LNCaP clone FGC (cell line): ENCODE results near the gene MAD1L1.

Experiments
- DNase-seq: peaks from one replicate; pipeline ENCODE4 v3.0.0-alpha.2; 2011; ENCODE audit warnings: low read depth
- H3K4me3 ChIP-seq: 2 replicates; pipeline ENCODE4 v1.5.1; 2011; ENCODE audit warnings: mild to moderate bottlenecking, low read depth, low read length, control low read depth
- CTCF ChIP-seq: IDR thresholded peaks from 2 replicates; pipeline ENCODE4 v1.5.1; 2012; ENCODE audit warnings: mild to moderate bottlenecking; ENCODE audit not compliant: control insufficient read depth, insufficient read depth; ENCODE audit errors: extremely low read depth

Gene MAD1L1

DNA sequence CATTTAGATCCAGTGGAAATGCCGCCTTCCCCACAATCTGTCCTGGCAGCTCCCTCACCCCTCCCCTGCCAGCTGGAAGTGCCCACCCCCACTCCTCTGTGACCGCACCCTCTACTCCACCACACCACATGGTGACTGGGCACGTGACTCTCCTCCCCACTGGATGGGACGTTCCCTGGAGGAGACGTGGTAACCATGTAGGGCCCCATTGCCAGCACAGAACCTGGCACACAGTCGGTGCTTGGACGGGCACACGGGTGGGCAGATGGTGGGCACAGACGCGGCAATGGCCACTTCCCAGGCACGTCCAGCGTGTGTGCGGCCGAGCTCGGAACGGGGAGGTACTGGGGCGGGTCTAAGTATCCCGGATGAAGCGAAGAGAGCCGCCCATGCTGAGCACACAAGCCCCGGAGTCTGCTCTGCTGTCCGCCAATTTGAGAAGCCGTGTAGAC lies 245.6 kb downstream of the MAD1L1 start:
- no peak for DNase-seq
- H3K4me3 ChIP-seq, result no peak overlapping the region
- TF ChIP-seq CTCF, result no peak

- no peak for DNase-seq
- TF ChIP-seq CTCF, result no peak
- H3K4me3 ChIP-seq, result no peak overlapping the region
Measured at GRCh38 chr7:1986366-1987083, 246.2 kb downstream of the MAD1L1 start.

GRCh38 chr7:1985936-1986335 lies 246.8 kb downstream of the MAD1L1 start:
- DNase-seq, result no peak
- TF ChIP-seq CTCF, result no peak
- H3K4me3 ChIP-seq, result no peak overlapping the region

DNA sequence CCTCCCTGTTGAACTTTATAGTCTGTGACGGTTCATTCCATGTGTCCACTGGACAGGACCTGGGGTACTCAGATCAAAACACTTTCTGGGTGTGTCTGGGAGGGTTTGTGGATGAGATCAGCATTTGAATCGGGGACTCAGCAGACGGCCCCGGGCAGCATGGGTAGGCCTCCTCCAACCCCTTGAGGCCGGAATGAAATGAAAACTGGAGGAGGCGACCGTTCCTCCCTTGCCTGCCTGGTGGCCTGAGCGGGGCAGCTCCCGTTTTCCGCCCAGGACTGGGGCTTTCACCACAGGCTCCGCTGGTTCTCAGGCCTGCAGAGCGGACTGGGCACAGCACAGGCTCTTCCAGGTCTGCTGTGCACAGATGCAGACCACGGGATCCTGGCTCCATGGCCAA lies 247.7 kb downstream of the MAD1L1 start:
- no peak for DNase-seq
- TF ChIP-seq CTCF, result no peak
- no peak overlapping the region for H3K4me3 ChIP-seq

DNA sequence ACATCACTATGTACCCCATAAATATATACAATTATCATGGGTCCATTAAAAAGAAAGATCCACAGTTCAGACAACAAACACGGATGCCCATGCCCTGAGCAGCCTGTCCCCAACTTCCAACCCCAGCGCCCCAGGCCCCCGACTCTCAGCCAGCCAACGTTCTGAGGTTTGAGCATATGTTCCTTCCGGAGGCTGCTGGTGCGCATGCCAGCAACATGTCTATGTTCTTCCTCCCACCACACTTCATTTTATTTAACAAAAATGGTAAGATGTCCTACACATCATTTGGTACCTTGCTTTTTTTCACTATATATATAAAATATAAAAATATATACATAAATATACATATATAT lies 250.9 kb downstream of the MAD1L1 start:
- no peak for DNase-seq
- no peak overlapping the region for H3K4me3 ChIP-seq
- no peak for TF ChIP-seq CTCF

DNA sequence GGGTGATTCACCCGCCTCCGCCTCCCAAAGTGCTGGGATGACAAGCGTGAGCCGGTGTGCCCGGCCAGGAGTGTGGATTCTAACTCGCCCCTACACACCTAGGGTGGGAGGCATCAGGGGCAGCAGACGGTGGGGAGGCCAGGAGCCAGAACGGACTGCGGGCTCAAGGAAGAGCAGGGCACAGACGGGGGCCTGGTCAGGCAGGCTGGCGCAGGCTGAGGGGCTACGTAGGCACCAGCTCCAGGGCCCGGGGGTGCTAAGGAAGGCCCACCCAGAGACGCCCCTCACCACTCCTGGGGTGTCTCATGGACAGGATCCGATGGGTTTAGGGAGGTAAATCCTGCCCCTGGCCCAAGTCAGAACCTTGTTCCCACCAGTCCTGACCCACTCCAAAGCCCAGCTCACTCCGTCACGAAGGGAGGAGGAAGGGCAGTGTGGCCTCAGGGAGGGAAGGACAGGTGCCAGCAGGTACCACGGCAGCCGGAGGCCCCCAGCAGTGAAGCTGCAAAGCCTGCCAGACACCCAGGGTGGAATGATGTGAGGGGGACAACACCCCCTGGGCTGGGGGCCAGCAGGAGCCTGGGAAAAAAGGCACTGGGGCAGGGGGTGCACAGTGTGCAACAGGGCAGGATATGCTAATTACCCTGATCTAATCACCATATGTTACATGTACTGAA lies 251.4 kb downstream of the MAD1L1 start:
- H3K4me3 ChIP-seq, result no peak overlapping the region
- DNase-seq, result no peak
- TF ChIP-seq CTCF, result no peak
